ENCODE measurements around the gene NPC2.
A peak's percentile ranks its signal among the peaks of the same experiment; 100 is the strongest.

Gene NPC2

DNA sequence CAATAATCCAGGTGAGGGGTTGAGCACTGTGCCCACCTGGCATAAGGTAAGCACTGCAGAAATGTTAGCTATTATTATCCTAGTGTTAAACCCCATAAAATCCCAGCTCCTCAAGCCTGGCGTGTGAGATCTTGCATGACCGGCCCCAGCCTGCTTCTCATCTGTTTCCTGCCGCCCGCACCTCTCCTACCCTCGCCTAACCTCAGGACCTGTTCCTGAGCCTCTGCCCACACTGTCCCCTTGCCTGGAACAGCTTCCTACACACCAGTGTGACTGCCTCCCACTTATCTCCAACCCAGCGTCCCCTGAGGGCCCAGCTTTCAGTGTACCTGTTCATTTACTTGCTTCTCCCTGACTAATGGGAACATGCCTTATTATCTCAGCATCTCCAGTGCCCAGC is 25.1 kb upstream of the NPC2 start:
- no peak for DNase-seq

GRCh38 chr14:74517731-74518130 is 24.6 kb upstream of the NPC2 start:
- no peak for DNase-seq

GRCh38 chr14:74516451-74517160 is 23.5 kb upstream of the NPC2 start:
- no peak for DNase-seq

DNA sequence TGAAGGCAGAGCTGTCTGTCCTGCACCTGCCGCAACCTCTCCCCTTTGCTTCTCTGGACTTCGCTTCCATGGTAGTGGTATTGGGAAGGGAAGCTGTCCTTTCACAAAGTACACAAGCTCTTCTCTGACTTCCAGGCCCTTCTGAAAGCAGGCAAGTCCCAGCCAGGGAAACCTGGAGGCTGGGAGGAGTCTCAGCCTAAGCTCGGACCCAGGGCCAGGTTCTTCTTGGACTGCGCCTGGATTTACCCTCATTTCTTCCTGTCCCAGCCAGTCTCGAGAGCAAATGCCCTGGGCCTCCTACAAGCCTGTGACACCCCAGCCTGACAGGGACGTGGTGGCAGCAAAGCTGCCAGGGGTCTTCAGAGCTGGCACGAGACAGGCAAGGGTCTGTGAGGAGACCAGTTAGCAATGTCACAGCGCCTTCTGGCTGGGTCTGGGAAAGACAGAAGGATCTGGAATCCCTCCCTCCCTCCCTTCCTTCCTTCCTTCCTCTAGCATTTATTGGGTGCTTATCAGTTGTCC is 22.8 kb upstream of the NPC2 start:
- DNase-seq: no peak

DNA sequence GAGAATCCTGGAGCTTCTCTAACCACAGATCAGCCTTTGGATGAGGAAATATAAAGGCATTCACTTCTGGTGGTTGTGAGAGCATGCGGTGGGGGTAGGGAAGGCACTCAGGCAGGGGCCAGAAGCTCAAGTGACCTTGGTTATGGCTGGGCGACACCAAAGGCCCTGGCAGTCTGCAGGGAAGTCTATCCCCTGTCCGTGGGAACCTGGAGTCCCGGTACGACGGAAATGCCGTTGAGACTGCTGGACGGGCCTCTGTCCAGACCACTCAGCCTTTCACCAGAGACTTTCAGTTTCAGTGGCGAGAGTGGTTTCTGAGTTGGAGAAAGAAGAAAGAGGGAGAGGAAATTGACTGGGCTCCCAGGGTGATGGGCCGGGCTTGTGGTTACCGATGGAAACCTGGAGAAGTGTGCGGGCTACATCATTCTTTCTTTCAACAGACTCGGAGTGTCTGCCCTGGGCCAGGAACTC is 21.4 kb upstream of the NPC2 start:
- DNase-seq: peak; percentile 63

DNA sequence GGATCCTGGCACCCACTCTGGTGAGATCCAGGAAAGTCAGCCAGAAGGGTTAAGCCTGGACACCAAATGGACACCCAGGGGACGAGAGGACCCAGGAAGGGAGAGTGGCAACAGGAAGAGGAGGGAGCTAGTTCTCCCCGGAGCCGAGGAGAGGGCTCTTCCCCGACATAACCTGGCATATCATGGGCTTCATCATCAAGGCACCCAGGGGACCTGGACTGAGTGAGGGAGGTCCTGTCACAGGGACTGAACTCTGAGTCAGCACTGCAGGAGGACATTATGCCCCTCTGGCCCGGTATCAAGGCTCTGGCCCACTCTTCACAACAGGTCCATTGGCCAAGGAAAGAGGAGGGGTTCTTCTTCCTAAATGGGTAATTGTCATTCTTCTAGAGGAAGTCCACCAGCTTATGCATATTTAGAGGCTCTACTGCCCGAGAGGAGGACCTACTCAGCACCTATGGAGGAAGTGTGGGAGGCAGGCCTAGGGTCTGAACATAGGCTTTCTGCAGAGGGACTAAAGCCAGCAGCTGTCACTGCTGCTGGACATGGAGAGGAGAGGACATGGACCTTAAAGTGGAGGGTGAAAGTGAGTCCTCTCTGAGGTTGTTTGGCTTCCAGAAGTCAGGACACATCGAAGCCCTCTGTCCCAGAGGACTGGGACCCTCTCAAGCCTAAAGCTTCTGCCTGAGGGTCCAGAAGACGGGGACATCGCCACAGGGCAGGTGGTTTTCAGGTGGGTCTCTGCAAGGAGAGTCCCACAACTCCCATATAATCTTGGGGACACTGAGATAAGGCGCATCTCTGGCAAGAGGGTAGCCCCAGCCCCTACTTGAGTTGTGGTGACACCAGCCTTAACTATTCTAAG is 19.1 kb upstream of the NPC2 start:
- DNase-seq: no peak

- no peak for DNase-seq
Observed at GRCh38 chr14:74510959-74511409, 17.9 kb upstream of the NPC2 start.

GRCh38 chr14:74510223-74510931 is 17.3 kb upstream of the NPC2 start:
- no peak for DNase-seq

- DNase-seq: no peak
Observed at GRCh38 chr14:74509587-74510222, 16.6 kb upstream of the NPC2 start.

DNA sequence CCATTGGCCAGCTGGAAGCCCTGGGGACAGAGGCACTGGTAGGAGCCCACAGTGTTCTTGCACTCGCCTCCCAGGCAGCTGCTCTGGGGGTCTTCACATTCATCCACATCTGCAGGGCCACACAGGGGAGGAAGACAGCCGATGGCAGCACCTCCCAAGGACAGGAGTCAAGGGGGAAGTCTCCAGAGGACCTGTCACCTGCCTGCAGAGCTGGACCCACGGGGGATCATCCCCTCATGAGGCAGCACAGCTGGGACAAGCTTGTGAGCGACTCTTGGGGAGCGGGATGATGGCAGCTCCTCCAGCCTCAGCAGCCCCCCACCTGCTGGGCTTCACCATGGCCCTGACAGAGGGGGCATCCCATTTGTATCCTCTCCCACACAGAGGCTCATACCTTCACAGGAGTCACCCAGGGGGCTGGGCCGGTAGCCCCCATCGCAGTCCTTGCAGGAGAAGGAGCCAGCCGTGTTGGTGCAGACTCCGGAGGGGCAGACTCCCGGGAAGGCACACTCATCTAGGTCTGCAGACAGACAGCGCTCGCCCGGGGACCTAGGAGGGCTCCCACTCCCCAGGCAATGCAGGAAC is 15.8 kb upstream of the NPC2 start:
- DNase-seq: no peak

DNA sequence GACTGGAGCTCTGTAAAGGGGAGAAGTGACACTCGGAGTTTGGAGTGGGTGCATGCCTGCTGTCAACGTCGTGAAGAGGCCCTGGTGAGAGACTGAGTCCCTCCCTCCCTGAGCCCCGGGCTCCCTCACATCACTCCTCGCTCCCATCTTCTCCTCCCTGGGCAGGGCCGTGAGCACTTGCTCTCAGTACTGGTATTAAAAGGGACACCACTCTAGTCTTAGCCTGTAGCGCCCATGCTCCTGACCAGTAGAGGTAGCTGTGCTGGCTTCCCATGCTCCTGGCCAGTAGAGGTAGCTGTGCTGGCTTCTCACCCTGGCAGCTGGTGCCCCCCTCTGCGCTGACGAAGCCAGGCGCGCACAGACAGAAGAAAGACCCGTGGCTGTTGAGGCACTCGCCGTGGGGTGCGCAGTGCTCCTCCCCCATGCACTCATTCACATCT is 15.2 kb upstream of the NPC2 start:
- no peak for DNase-seq

DNA sequence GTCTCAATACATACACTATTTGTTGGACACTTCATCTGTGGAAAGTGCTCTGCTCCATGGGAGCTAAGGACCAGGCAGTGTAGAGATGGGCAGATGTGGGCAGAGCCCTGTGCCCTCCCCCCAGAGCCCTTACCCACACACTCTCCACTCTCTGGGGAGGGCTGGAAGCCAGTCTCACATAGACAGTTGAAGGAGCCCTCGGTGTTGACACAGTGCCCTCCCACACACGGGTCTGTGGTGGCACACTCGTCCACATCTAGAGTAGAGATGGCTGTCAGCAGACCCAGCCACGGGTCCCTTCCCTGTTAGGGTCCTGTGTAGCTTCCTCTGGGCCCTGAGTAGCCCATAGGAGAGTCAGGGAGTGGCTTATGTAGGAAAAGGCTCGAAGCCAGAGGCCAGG is 14.7 kb upstream of the NPC2 start:
- DNase-seq: no peak

DNA sequence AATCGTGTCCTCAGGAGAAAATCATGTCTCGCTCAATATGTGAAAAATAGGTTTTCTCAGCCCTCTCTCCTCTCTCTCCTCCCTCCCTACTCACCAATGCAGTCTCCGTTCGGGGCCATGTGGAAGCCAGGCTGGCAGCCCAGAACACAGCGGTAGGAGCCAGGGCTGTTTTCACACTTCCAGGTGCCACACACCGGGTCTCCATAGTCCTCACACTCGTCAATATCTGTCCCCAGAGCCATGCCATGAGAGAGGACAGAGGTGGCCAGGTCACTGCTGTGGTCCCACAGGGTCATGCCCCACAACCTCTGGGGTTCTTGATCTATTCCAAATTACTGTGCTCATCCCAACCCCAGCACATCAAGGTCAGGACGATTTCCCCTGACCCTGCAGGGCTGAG is 14.0 kb upstream of the NPC2 start:
- DNase-seq: no peak

GRCh38 chr14:74506411-74506851 is 13.3 kb upstream of the NPC2 start:
- no peak for DNase-seq

GRCh38 chr14:74505831-74506230 is 12.7 kb upstream of the NPC2 start:
- DNase-seq: no peak

GRCh38 chr14:74504874-74505720 is 12.0 kb upstream of the NPC2 start:
- DNase-seq: no peak

DNA sequence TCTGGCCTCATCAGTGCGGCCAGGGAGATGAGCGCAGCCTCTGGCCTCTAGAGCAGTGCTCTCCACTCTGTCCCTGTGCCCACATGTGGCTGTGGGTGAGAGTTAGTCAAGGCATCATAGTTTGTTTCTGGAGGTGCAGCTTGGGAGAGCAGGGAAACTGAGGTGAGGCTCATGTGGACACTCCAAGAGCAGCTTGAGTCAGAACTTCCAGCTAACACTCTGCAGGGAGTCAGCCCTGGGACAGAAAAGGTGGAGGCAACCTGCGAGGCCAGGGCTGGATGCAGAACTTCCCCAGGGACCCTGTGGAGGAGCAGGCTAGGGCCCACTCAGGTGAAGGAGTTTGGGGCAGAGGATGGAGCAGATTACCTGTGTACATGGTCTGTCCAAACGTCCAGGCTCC is 11.3 kb upstream of the NPC2 start:
- no peak for DNase-seq

- no peak for DNase-seq
Observed at GRCh38 chr14:74503938-74504335, 10.8 kb upstream of the NPC2 start.

DNA sequence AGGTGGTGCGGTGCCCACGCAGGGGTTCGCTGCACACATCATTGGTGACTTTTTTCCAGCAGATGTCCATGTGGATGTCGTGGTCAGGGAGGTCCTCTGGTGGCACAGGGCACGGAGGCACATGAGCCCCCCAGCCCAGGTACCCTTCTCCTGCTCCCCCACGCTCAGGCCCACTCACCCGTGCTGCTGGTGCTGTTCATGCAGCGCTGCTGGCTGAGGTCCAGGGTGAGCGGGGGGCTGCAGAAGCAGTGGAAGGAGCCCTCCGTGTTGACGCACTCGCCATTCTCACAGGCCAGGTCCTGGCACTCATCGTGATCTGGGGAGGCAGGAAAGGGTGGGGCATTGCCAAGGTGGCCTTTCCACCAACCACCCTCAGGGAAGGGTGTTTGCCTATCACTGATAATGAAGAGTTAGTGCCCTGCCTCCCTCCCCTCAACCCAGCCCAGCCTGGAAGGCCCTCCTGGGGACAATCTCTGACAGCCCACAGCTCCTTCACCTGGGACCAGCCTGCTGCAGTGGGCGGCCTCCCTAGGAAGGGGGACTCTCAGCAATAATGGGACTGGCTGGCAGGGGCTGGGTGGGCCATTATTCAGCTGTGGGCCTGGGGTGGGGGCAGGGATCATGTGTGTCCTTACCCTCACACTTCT is 10.3 kb upstream of the NPC2 start:
- DNase-seq: no peak

DNA sequence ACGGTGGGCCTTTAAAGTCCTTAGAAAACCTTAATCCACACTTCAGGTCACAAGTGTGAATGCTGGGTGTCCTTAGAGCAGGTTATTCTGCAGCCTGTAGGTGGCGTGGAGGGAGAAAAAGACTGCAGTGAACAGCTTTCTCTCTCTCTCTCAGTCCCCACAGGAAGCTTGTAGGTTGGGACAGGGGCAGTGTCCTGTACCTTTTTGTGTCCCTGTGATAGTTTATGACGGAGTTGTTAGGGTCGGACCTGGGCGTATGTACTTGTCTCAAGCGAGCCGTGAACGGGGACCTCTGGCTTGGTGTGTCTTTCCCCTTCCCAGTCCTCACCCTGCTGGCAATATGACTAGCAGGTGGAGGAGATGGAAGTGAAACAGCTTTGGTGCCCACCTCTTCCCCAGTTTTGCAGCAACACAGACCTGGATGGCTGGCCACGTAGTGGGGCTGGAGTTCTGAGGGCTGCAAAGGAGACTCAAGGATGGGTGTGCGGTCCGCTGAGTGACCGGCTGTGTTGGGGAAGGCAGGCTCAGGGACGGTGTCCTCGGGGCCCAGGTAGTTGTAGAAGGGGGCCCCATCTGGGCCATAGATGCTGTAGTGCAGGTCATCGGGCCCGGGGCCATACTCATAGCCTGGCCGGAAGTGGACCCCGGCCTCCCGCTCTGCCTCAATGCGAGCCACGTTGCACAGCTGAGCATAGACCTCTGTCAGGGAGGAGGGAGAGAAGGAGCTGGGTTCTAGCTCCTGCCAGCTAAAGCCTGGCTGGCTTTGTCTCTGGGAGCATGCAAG is 9.3 kb upstream of the NPC2 start:
- DNase-seq: peak; percentile 39
